Endothelial cell (in vitro differentiated cells): ENCODE data around the gene MOSMO. TPM values are rescaled to one million over a fixed set of nuclear protein-coding genes. Genes with fewer than 3 reads are reported as not detected.
"Not testable (repeated sequence)": the region's sequence is repeated elsewhere in the genome, so short reads cannot be mapped to it uniquely, and the experiment has no call there.

ENCODE experiments used
- DNase-seq: peaks from one replicate; pipeline ENCODE4 v3.0.0; 2021; ENCODE audit warnings: low spot score
- H3K27ac Mint-ChIP-seq: one replicate; pipeline ENCODE4 v1.8.0; 2021; ENCODE audit warnings: mixed read lengths, inconsistent platforms; ENCODE audit not compliant: unreplicated experiment
- H3K27me3 Mint-ChIP-seq: one replicate; pipeline ENCODE4 v1.8.0; 2021; ENCODE audit warnings: mild to moderate bottlenecking, moderate library complexity, mixed read lengths, inconsistent platforms; ENCODE audit not compliant: unreplicated experiment
- H3K36me3 Mint-ChIP-seq: one replicate; pipeline ENCODE4 v1.8.0; 2021; ENCODE audit warnings: mild to moderate bottlenecking, low read depth, mixed read lengths, inconsistent platforms; ENCODE audit not compliant: unreplicated experiment
- H3K4me1 Mint-ChIP-seq: one replicate; pipeline ENCODE4 v1.8.0; 2021; ENCODE audit warnings: mild to moderate bottlenecking, mixed read lengths, inconsistent platforms; ENCODE audit not compliant: unreplicated experiment
- H3K4me3 Mint-ChIP-seq: one replicate; pipeline ENCODE4 v1.8.0; 2021; ENCODE audit warnings: mild to moderate bottlenecking, mixed read lengths, inconsistent platforms; ENCODE audit not compliant: unreplicated experiment
- H3K9me3 Mint-ChIP-seq: one replicate; pipeline ENCODE4 v1.8.0; 2021; ENCODE audit warnings: mixed read lengths, inconsistent platforms; ENCODE audit not compliant: unreplicated experiment
- CTCF ChIP-seq: fragments of 200-600 bp; sonication (generic); IDR thresholded peaks from one replicate; pipeline ENCODE4 v1.5.0; 2021; ENCODE audit warnings: antibody characterized with exemption; ENCODE audit not compliant: unreplicated experiment
- total RNA-seq: library from RNA; stranded (reverse); fragmentation: NEBNext Ultra II Directional; extraction: Animal tissue kit (Norgen Biotek cat#: 25700); gene quantifications from one replicate; pipeline ENCODE4 v1.2.1, GENCODE V29; 2021; ENCODE audit not compliant: unreplicated experiment

The MOSMO gene
- total RNA-seq, 1 donor from 2014 or later = 15.1 TPM

GRCh38 chr16:22022151-22022550 is 14.2 kb downstream of the MOSMO start:
- no peak for TF ChIP-seq CTCF
- Mint-ChIP-seq H3K27me3 (no peaks in the 10 kb centered on the region), H3K36me3 (no peaks in the 10 kb centered on the region), H3K27ac (no peak overlapping the region), H3K4me3 (no peak overlapping the region), H3K9me3 (no peaks in the 10 kb centered on the region), H3K4me1 (peaks cover 5% of the 10 kb centered on the region)
- DNase-seq = no peak

GRCh38 chr16:22023505-22023904 is 15.6 kb downstream of the MOSMO start:
- no peak overlapping the region for H3K4me3 Mint-ChIP-seq
- H3K9me3 Mint-ChIP-seq = no peaks in the 10 kb centered on the region
- no peak overlapping the region for H3K27ac Mint-ChIP-seq
- peaks cover 5% of the 10 kb centered on the region for H3K4me1 Mint-ChIP-seq
- TF ChIP-seq CTCF = no peak
- DNase-seq = no peak
- H3K36me3 Mint-ChIP-seq = no peaks in the 10 kb centered on the region
- H3K27me3 Mint-ChIP-seq = no peaks in the 10 kb centered on the region

- not testable (repeated sequence) for H3K27me3 Mint-ChIP-seq, H3K4me1 Mint-ChIP-seq
Measured at GRCh38 chr16:22024785-22025184, 16.9 kb downstream of the MOSMO start.

GRCh38 chr16:22027633-22028032 is 19.7 kb downstream of the MOSMO start:
- Mint-ChIP-seq H3K4me1 (no peaks in the 10 kb centered on the region), H3K27me3 (no peaks in the 10 kb centered on the region), H3K4me3 (no peak overlapping the region), H3K27ac (no peak overlapping the region), H3K9me3 (no peaks in the 10 kb centered on the region), H3K36me3 (peaks cover 7% of the 10 kb centered on the region)
- no peak for DNase-seq
- TF ChIP-seq CTCF = no peak

More at GRCh38 chr16:22024785-22025184, 16.9 kb downstream of the MOSMO start:
- not testable (repeated sequence) for H3K36me3 Mint-ChIP-seq, H3K27ac Mint-ChIP-seq, DNase-seq, H3K9me3 Mint-ChIP-seq, H3K4me3 Mint-ChIP-seq

GRCh38 chr16:22029632-22030031 is 21.7 kb downstream of the MOSMO start:
- no peaks in the 10 kb centered on the region for H3K4me1 Mint-ChIP-seq
- TF ChIP-seq CTCF = no peak
- DNase-seq = no peak
- H3K27ac Mint-ChIP-seq = peak overlapping the region; percentile 11
- no peaks in the 10 kb centered on the region for H3K27me3 Mint-ChIP-seq
- no peak overlapping the region for H3K4me3 Mint-ChIP-seq
- H3K36me3 Mint-ChIP-seq = peaks cover 7% of the 10 kb centered on the region
- no peaks in the 10 kb centered on the region for H3K9me3 Mint-ChIP-seq
